A549 (cell line): ENCODE results near the gene TMEM269. TPM values are rescaled to one million over a fixed set of nuclear protein-coding genes. Genes with fewer than 3 reads are reported as not detected.

Source experiments
- ATAC-seq, 2 experiments: fragments of 200-7000 bp in 1 of 2; fragments of >200 bp in 1 of 2; cut with Nextera tagmentation in 1 of 2; cut with Tn5 transposase in 1 of 2; 3 replicates each; pipeline versions ENCODE4 v1.8.0 to v1.9.1; 2018 to 2020; ENCODE audit warnings: mild to moderate bottlenecking in 1 of 2, moderate library complexity in 1 of 2
- CTCF ChIA-PET: fragments of 300-600 bp; sonication (Branson Sonifier 250); formaldehyde crosslinking; extraction: SDS; loops from one replicate; lab custom pipeline; 2021; ENCODE audit warnings: antibody characterized with exemption, inconsistent platforms; lab: Yijun Ruan, JAX
- POLR2A ChIA-PET: fragments of 350-600 bp; formaldehyde crosslinking; extraction: SDS; loops from one replicate; lab custom pipeline; 2021; ENCODE audit warnings: antibody characterized with exemption, inconsistent platforms; lab: Yijun Ruan, JAX
- DNase-seq, 2 experiments: peaks; one replicate each; pipeline versions ENCODE4 v3.0.0 to v3.0.0-alpha.2; 2011 to 2016; ENCODE audit warnings: low read depth in 1 of 2, low spot score in 1 of 2
- FAIRE-seq: peaks from 2 replicates; lab custom pipeline; 2011; peaks lifted over from hg19 to GRCh38; lab: Jason Lieb, UNC
- H3K27ac ChIP-seq, 2 experiments: fragments of >200 bp; sonication (Bioruptor Twin); formaldehyde crosslinking; 3 replicates each; pipeline ENCODE4 v1.5.1; 2016 to 2017
- H3K4me1 ChIP-seq: fragments of >200 bp; sonication (Bioruptor Twin); formaldehyde crosslinking; 3 replicates; pipeline ENCODE4 v1.6.1; 2016
- H3K4me2 ChIP-seq: fragments of >200 bp; sonication (Bioruptor Twin); formaldehyde crosslinking; 3 replicates; pipeline ENCODE4 v1.6.1; 2016
- H3K4me3 ChIP-seq: fragments of >200 bp; sonication (Bioruptor Twin); formaldehyde crosslinking; 3 replicates; pipeline ENCODE4 v1.5.1; 2016
- H3K9me3 ChIP-seq: fragments of >200 bp; sonication (Bioruptor Twin); formaldehyde crosslinking; 3 replicates; pipeline ENCODE4 v1.6.1; 2016
- ATOH8 ChIP-seq: fragments of 250-450 bp; sonication (Bioruptor Pico); IDR thresholded peaks from 2 replicates; pipeline ENCODE4 v1.5.0; 2020; ENCODE audit warnings: low read depth, mild to moderate bottlenecking, moderate library complexity
- CBX8 ChIP-seq: fragments of 200-600 bp; sonication (generic); IDR thresholded peaks from 2 replicates; pipeline ENCODE4 v1.6.1; 2016
- CEBPB ChIP-seq, 2 experiments: fragments of >200 bp in 1 of 2; sonication (Bioruptor Twin) in 1 of 2; formaldehyde crosslinking in 1 of 2; IDR thresholded peaks; 2 replicates each; pipeline ENCODE4 v1.6.1; 2012 to 2016
- CTCF ChIP-seq: fragments of >200 bp; sonication (Bioruptor Twin); formaldehyde crosslinking; IDR thresholded peaks from 3 replicates; pipeline ENCODE4 v1.5.1; 2016
- EHMT2 ChIP-seq: fragments of 200-600 bp; sonication (generic); IDR thresholded peaks from 2 replicates; pipeline ENCODE4 v1.6.1; 2016; ENCODE audit warnings: antibody characterized with exemption, low read depth, mild to moderate bottlenecking, moderate library complexity
- EP300 ChIP-seq, 2 experiments: fragments of >200 bp; sonication (Bioruptor Twin); formaldehyde crosslinking; IDR thresholded peaks; 2 replicates in 1 of 2; 3 replicates in 1 of 2; pipeline ENCODE4 v1.6.1; 2016 to 2017
- FOSB ChIP-seq: fragments of 250-450 bp; sonication (Bioruptor Pico); IDR thresholded peaks from 2 replicates; pipeline ENCODE4 v1.5.0; 2020; ENCODE audit warnings: mild to moderate bottlenecking, moderate library complexity
- FOSL2 ChIP-seq, 2 experiments: fragments of 450-650 bp in 1 of 2; fragments of >200 bp in 1 of 2; sonication (Bioruptor Twin) in 1 of 2; formaldehyde crosslinking; IDR thresholded peaks; 2 replicates each; pipeline versions ENCODE4 v1.5.0 to v1.6.1; 2016 to 2020; ENCODE audit warnings: mild to moderate bottlenecking in 1 of 2, moderate library complexity in 1 of 2
- HOXB5 ChIP-seq: fragments of 250-450 bp; sonication (Bioruptor Pico); IDR thresholded peaks from 2 replicates; pipeline ENCODE4 v1.5.0; 2020; ENCODE audit warnings: mild to moderate bottlenecking, moderate library complexity
- JUN ChIP-seq, 2 experiments: fragments of >200 bp; sonication (Bioruptor Twin); formaldehyde crosslinking; IDR thresholded peaks; 2 replicates in 1 of 2; 3 replicates in 1 of 2; pipeline ENCODE4 v1.6.1; 2016 to 2017
- KDM1A ChIP-seq: fragments of 200-600 bp; sonication (generic); IDR thresholded peaks from 2 replicates; pipeline ENCODE4 v1.6.1; 2016; ENCODE audit warnings: low read depth, mild to moderate bottlenecking
- MAX ChIP-seq: IDR thresholded peaks from 2 replicates; pipeline ENCODE4 v1.6.1; 2012
- MYC ChIP-seq: IDR thresholded peaks from 2 replicates; pipeline ENCODE4 v1.6.1; 2012; ENCODE audit warnings: mild to moderate bottlenecking, inconsistent platforms, low read length, improper control_type of control experiment, borderline replicate concordance
- NR3C1 ChIP-seq: fragments of >200 bp; sonication (Bioruptor Twin); formaldehyde crosslinking; IDR thresholded peaks from 3 replicates; pipeline ENCODE4 v1.6.1; 2017
- PHF8 ChIP-seq: fragments of 200-600 bp; sonication (generic); IDR thresholded peaks from 2 replicates; pipeline ENCODE4 v1.6.1; 2016; ENCODE audit warnings: low read depth, mild to moderate bottlenecking, antibody characterized with exemption, moderate library complexity, borderline replicate concordance
- POLR2A ChIP-seq: IDR thresholded peaks from 2 replicates; pipeline ENCODE4 v1.6.1; 2012; ENCODE audit warnings: mild to moderate bottlenecking, low read length
- POLR2AphosphoS2 ChIP-seq: conservative IDR thresholded peaks from 2 replicates; pipeline ENCODE4 v1.6.1; 2012; ENCODE audit warnings: low read length, improper control_type of control experiment, inconsistent platforms
- RFX5 ChIP-seq: fragments of 450-650 bp; IDR thresholded peaks from 2 replicates; pipeline ENCODE4 v1.7.1; 2014; ENCODE audit warnings: antibody characterized with exemption, mild to moderate bottlenecking, moderate library complexity
- SMC3 ChIP-seq: fragments of >200 bp; sonication (Bioruptor Twin); formaldehyde crosslinking; IDR thresholded peaks from 3 replicates; pipeline ENCODE4 v1.6.1; 2018; ENCODE audit warnings: inconsistent platforms
- TP53 ChIP-seq: fragments of 250-450 bp; sonication (Bioruptor Pico); IDR thresholded peaks from 2 replicates; pipeline ENCODE4 v1.5.0; 2021; ENCODE audit warnings: mild to moderate bottlenecking, moderate library complexity
- ZC3H11A ChIP-seq: fragments of 450-650 bp; IDR thresholded peaks from 2 replicates; pipeline ENCODE4 v1.6.1; 2014; ENCODE audit warnings: antibody characterized with exemption, mild to moderate bottlenecking
- ZFP36 ChIP-seq: fragments of 450-650 bp; IDR thresholded peaks from 2 replicates; pipeline ENCODE4 v1.6.1; 2014; ENCODE audit warnings: borderline replicate concordance; ENCODE audit not compliant: partially characterized antibody
- WGBS: methylation state at CpG from one replicate; pipeline ENCODE4 v1.1.6; 2017; ENCODE audit errors: missing lambda C conversion rate; 5-methylcytosine and 5-hydroxymethylcytosine counted together
- polyA plus RNA-seq, 4 experiments: library from polyadenylated mRNA; depleted of rRNA in 3 of 4; stranded (reverse); fragments of >200 nt; fragmentation: RNase III in 1 of 4; extraction: RNeasy Plus Mini Kit Qiagen cat#74134 plus additional on column Dnase treatment in 1 of 4; gene quantifications; 2 replicates in 3 of 4; 3 replicates in 1 of 4; pipeline ENCODE4 v1.2.3, GENCODE V29; 2011 to 2017
- TF ChIP-seq, protein P1 (sequence below): fragments of 150-350 bp; IDR thresholded peaks from 2 replicates; pipeline ENCODE4 v1.6.1; 2014; ENCODE audit warnings: low read depth, mild to moderate bottlenecking, low read length
- TF ChIP-seq, protein P2 (sequence below): IDR thresholded peaks from 2 replicates; pipeline ENCODE4 v1.6.1; 2012; ENCODE audit warnings: low read depth, borderline replicate concordance
- TF ChIP-seq, protein P3 (sequence below): fragments of 450-650 bp; IDR thresholded peaks from 2 replicates; pipeline ENCODE4 v1.6.1; 2014; ENCODE audit warnings: antibody characterized with exemption
- TF ChIP-seq, protein P4 (sequence below): fragments of 200-600 bp; sonication (generic); IDR thresholded peaks from 2 replicates; pipeline ENCODE4 v1.6.1; 2016; ENCODE audit warnings: antibody characterized with exemption, mild to moderate bottlenecking, moderate library complexity

TMEM269 gene
- polyA plus RNA-seq, 2 of the 4 experiments (the other 2 are of a cell fraction) = 0.21 TPM

GRCh38 chr1:42806593-42806992 lies 21.8 kb downstream of the TMEM269 start:
- ChIA-PET POLR2A (interaction anchor here (1.2 kb wide), 1 partner anchor 10 kb away, joined by 4 read pairs; no protein-coding TSS in a partner anchor), CTCF (no interaction called here)
- DNase-seq (no peak), FAIRE-seq (no peak), ATAC-seq (no peak)
- WGBS = 87% methylated on average over 5 of the region's 5 CpGs
- Histone ChIP-seq H3K4me3 (no peak overlapping the region), H3K4me1 (no peaks in the 10 kb centered on the region), H3K27ac (no peak overlapping the region), H3K9me3 (no peaks in the 10 kb centered on the region), H3K4me2 (no peak overlapping the region)
- TF ChIP-seq SMC3 (no peak), KDM1A (no peak), EP300 (IDR thresholded peaks at IDR 0.05) (no peak), CBX8 (no peak), ZFP36 (no peak), ATOH8 (CRISPR knock-in tag) (no peak), EHMT2 (no peak), POLR2A (no peak), FOSB (no peak), CTCF (no peak), PHF8 (no peak), TP53 (no peak), RFX5 (no peak), HOXB5 (CRISPR knock-in tag) (no peak), POLR2AphosphoS2 (no peak), MYC (no peak), NR3C1 (no peak)
- TF ChIP-seq, protein P1, sequence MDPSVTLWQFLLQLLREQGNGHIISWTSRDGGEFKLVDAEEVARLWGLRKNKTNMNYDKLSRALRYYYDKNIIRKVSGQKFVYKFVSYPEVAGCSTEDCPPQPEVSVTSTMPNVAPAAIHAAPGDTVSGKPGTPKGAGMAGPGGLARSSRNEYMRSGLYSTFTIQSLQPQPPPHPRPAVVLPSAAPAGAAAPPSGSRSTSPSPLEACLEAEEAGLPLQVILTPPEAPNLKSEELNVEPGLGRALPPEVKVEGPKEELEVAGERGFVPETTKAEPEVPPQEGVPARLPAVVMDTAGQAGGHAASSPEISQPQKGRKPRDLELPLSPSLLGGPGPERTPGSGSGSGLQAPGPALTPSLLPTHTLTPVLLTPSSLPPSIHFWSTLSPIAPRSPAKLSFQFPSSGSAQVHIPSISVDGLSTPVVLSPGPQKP = no peak
- TF ChIP-seq, protein P2, sequence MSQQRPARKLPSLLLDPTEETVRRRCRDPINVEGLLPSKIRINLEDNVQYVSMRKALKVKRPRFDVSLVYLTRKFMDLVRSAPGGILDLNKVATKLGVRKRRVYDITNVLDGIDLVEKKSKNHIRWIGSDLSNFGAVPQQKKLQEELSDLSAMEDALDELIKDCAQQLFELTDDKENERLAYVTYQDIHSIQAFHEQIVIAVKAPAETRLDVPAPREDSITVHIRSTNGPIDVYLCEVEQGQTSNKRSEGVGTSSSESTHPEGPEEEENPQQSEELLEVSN = no peak
- TF ChIP-seq, protein P3, sequence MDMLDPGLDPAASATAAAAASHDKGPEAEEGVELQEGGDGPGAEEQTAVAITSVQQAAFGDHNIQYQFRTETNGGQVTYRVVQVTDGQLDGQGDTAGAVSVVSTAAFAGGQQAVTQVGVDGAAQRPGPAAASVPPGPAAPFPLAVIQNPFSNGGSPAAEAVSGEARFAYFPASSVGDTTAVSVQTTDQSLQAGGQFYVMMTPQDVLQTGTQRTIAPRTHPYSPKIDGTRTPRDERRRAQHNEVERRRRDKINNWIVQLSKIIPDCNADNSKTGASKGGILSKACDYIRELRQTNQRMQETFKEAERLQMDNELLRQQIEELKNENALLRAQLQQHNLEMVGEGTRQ = no peak

DNA sequence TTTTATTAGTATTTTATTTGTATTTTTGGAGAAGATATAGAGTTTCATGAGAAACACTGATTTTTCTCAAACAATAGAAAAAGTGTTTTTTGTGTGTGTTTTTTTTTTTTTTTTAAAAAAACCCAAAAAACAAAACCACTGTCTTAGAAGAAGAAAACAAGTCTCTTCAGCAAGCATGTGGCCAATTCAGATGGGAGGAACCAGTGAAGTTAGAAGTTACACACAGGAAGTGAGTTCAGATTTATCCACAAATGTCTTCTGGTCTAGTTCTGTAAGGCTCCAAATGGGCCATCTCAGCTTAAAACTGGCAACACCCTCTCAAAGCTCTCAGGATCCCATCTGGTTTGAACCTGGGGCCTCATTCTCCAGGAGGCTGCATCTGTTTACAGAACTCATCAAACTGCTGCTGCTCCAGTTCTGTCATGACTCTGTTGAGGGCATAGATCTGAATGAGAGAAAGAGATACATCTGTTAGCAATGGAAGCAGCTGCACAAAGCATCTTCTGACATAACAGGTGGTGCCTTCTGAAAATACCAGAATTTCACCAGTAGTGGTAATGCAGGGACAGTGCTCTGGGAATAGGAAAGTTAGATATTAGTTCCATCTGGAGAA lies 22.4 kb downstream of the TMEM269 start:
- no peak for FAIRE-seq
- ATAC-seq = no peak
- CTCF ChIA-PET = no interaction called here
- TF ChIP-seq FOSL2 (IDR thresholded peaks at IDR 0.05) = no peak
- TF ChIP-seq FOSL2 (CRISPR knock-in tag; IDR thresholded peaks at IDR 0.05) = no peak
- TF ChIP-seq ZC3H11A = no peak
- TF ChIP-seq JUN (IDR thresholded peaks at IDR 0.05) = no peak
- TF ChIP-seq, protein P1 = no peak
- TF ChIP-seq POLR2A = no peak
- TF ChIP-seq, protein P4, sequence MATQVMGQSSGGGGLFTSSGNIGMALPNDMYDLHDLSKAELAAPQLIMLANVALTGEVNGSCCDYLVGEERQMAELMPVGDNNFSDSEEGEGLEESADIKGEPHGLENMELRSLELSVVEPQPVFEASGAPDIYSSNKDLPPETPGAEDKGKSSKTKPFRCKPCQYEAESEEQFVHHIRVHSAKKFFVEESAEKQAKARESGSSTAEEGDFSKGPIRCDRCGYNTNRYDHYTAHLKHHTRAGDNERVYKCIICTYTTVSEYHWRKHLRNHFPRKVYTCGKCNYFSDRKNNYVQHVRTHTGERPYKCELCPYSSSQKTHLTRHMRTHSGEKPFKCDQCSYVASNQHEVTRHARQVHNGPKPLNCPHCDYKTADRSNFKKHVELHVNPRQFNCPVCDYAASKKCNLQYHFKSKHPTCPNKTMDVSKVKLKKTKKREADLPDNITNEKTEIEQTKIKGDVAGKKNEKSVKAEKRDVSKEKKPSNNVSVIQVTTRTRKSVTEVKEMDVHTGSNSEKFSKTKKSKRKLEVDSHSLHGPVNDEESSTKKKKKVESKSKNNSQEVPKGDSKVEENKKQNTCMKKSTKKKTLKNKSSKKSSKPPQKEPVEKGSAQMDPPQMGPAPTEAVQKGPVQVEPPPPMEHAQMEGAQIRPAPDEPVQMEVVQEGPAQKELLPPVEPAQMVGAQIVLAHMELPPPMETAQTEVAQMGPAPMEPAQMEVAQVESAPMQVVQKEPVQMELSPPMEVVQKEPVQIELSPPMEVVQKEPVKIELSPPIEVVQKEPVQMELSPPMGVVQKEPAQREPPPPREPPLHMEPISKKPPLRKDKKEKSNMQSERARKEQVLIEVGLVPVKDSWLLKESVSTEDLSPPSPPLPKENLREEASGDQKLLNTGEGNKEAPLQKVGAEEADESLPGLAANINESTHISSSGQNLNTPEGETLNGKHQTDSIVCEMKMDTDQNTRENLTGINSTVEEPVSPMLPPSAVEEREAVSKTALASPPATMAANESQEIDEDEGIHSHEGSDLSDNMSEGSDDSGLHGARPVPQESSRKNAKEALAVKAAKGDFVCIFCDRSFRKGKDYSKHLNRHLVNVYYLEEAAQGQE = no peak
- TF ChIP-seq, protein P2 = no peak
- no peak for TF ChIP-seq CEBPB (IDR thresholded peaks at IDR 0.05)
- TF ChIP-seq MAX = no peak

More for the DNA sequence above, 22.4 kb downstream of the TMEM269 start:
- no peak overlapping the region for H3K27ac ChIP-seq
- POLR2A ChIA-PET = interaction anchor here (1.2 kb wide), 1 partner anchor 9 kb away, joined by 4 read pairs; no protein-coding TSS in a partner anchor
- H3K4me2 ChIP-seq = no peak overlapping the region
- H3K4me1 ChIP-seq = no peaks in the 10 kb centered on the region
- DNase-seq = no peak
- H3K9me3 ChIP-seq = no peaks in the 10 kb centered on the region
- no peak overlapping the region for H3K4me3 ChIP-seq
